ENCODE results near the gene KCNMA1.

- no peak for TF ChIP-seq CTCF (conservative IDR thresholded peaks at IDR 0.05; ENCODE audit: low read depth, low read length)
- TF ChIP-seq EZH2 (IDR thresholded peaks at IDR 0.05; ENCODE audit: low read length, unreplicated experiment), result no peak
- no peak for TF ChIP-seq EZH2phosphoT487 (IDR thresholded peaks at IDR 0.05; ENCODE audit: borderline replicate concordance, low read length)
Measured at GRCh38 chr10:77361426-77361825, 276.2 kb downstream of the KCNMA1 start.

Data from PC-3 (cell line).